Measurements from ENCODE around the gene AS3MT.

AS3MT gene

DNA sequence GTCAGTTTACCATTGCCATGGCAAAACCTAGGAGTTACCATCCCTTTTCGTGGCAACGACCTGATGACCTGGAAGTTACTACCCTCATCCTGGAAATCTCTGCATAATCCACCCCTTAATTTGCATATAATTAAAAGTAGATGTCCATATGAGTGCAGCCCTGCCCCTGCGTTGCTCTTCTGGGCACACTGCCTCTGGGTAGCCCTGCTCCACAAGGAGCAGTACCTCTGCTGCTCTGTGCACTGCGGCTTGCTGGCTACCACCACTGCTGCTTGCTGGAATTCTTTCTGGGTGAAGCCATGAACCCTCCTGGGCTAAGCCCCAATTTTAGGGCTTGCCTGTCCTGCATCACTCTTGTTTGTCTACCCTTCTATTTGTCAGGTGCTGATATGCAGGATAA is 44.6 kb upstream of the AS3MT start:
- H3K4me3 ChIP-seq (ENCODE audit: low read depth, low read length, poor library complexity, severe bottlenecking), result no peak overlapping the region
- no peaks in the 10 kb centered on the region for H3K36me3 ChIP-seq (ENCODE audit: insufficient read depth, low read length)
- H3K27ac ChIP-seq (ENCODE audit: low read depth, low read length, poor library complexity, severe bottlenecking), result no peak overlapping the region
- no peaks in the 10 kb centered on the region for H3F3A ChIP-seq (ENCODE audit: insufficient read depth, low read length)
- no peaks in the 10 kb centered on the region for H3K4me1 ChIP-seq (ENCODE audit: insufficient read depth, low read length, severe bottlenecking)
- no peaks in the 10 kb centered on the region for H3K79me2 ChIP-seq (ENCODE audit: insufficient read depth, low read length)
- no peaks in the 10 kb centered on the region for H4K20me1 ChIP-seq (ENCODE audit: insufficient read depth, low read length)
- no peaks in the 10 kb centered on the region for H3K9me2 ChIP-seq (ENCODE audit: low read depth, low read length)
- TF ChIP-seq EZH2 (IDR thresholded peaks at IDR 0.05; ENCODE audit: borderline replicate concordance, low read length), result no peak
- TF ChIP-seq, protein P1, sequence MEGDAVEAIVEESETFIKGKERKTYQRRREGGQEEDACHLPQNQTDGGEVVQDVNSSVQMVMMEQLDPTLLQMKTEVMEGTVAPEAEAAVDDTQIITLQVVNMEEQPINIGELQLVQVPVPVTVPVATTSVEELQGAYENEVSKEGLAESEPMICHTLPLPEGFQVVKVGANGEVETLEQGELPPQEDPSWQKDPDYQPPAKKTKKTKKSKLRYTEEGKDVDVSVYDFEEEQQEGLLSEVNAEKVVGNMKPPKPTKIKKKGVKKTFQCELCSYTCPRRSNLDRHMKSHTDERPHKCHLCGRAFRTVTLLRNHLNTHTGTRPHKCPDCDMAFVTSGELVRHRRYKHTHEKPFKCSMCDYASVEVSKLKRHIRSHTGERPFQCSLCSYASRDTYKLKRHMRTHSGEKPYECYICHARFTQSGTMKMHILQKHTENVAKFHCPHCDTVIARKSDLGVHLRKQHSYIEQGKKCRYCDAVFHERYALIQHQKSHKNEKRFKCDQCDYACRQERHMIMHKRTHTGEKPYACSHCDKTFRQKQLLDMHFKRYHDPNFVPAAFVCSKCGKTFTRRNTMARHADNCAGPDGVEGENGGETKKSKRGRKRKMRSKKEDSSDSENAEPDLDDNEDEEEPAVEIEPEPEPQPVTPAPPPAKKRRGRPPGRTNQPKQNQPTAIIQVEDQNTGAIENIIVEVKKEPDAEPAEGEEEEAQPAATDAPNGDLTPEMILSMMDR (IDR thresholded peaks at IDR 0.05; ENCODE audit: low read length), result no peak
- H3K4me2 ChIP-seq (ENCODE audit: low read length), result no peak overlapping the region
- H2AFZ ChIP-seq (ENCODE audit: low read length), result no peak overlapping the region
- no peaks in the 10 kb centered on the region for H3K9me3 ChIP-seq (ENCODE audit: low read length)
- H3K9ac ChIP-seq (ENCODE audit: low read length), result no peak overlapping the region
- no peaks in the 10 kb centered on the region for H3K27me3 ChIP-seq (ENCODE audit: insufficient read depth, low read length)

GRCh38 chr10:102826148-102826796 is 43.0 kb upstream of the AS3MT start:
- Histone ChIP-seq H3K4me1 (ENCODE audit: insufficient read depth, low read length, severe bottlenecking) (no peaks in the 10 kb centered on the region), H3K36me3 (ENCODE audit: insufficient read depth, low read length) (no peaks in the 10 kb centered on the region), H3K4me3 (ENCODE audit: low read depth, low read length, poor library complexity, severe bottlenecking) (no peak overlapping the region), H4K20me1 (ENCODE audit: insufficient read depth, low read length) (no peaks in the 10 kb centered on the region), H3K27ac (ENCODE audit: low read depth, low read length, poor library complexity, severe bottlenecking) (no peak overlapping the region), H3F3A (ENCODE audit: insufficient read depth, low read length) (no peaks in the 10 kb centered on the region), H3K79me2 (ENCODE audit: insufficient read depth, low read length) (no peaks in the 10 kb centered on the region), H3K9ac (ENCODE audit: low read length) (no peak overlapping the region), H3K9me2 (ENCODE audit: low read depth, low read length) (no peaks in the 10 kb centered on the region), H3K9me3 (ENCODE audit: low read length) (no peaks in the 10 kb centered on the region), H2AFZ (ENCODE audit: low read length) (no peak overlapping the region), H3K27me3 (ENCODE audit: insufficient read depth, low read length) (no peaks in the 10 kb centered on the region), H3K4me2 (ENCODE audit: low read length) (no peak overlapping the region)
- no peak for TF ChIP-seq EZH2 (IDR thresholded peaks at IDR 0.05; ENCODE audit: borderline replicate concordance, low read length)
- TF ChIP-seq, protein P1 (IDR thresholded peaks at IDR 0.05; ENCODE audit: low read length), result no peak

GRCh38 chr10:102827597-102827975 is 41.7 kb upstream of the AS3MT start:
- no peaks in the 10 kb centered on the region for H3F3A ChIP-seq (ENCODE audit: insufficient read depth, low read length)
- H3K27ac ChIP-seq (ENCODE audit: low read depth, low read length, poor library complexity, severe bottlenecking), result no peak overlapping the region
- no peak overlapping the region for H3K9ac ChIP-seq (ENCODE audit: low read length)
- no peak overlapping the region for H2AFZ ChIP-seq (ENCODE audit: low read length)
- no peaks in the 10 kb centered on the region for H3K27me3 ChIP-seq (ENCODE audit: insufficient read depth, low read length)
- no peaks in the 10 kb centered on the region for H4K20me1 ChIP-seq (ENCODE audit: insufficient read depth, low read length)
- TF ChIP-seq EZH2 (IDR thresholded peaks at IDR 0.05; ENCODE audit: borderline replicate concordance, low read length), result no peak
- TF ChIP-seq, protein P1 (IDR thresholded peaks at IDR 0.05; ENCODE audit: low read length), result no peak
- no peaks in the 10 kb centered on the region for H3K9me3 ChIP-seq (ENCODE audit: low read length)
- H3K4me1 ChIP-seq (ENCODE audit: insufficient read depth, low read length, severe bottlenecking), result no peaks in the 10 kb centered on the region
- no peaks in the 10 kb centered on the region for H3K9me2 ChIP-seq (ENCODE audit: low read depth, low read length)
- H3K4me2 ChIP-seq (ENCODE audit: low read length), result no peak overlapping the region
- H3K4me3 ChIP-seq (ENCODE audit: low read depth, low read length, poor library complexity, severe bottlenecking), result no peak overlapping the region
- no peaks in the 10 kb centered on the region for H3K36me3 ChIP-seq (ENCODE audit: insufficient read depth, low read length)
- H3K79me2 ChIP-seq (ENCODE audit: insufficient read depth, low read length), result no peaks in the 10 kb centered on the region

Measured in OCI-LY1 (cell line).